Measurements from ENCODE around the gene GLCCI1.
"Not testable (repeated sequence)": the region's sequence is repeated elsewhere in the genome, so short reads cannot be mapped to it uniquely, and the experiment has no call there.

DNA sequence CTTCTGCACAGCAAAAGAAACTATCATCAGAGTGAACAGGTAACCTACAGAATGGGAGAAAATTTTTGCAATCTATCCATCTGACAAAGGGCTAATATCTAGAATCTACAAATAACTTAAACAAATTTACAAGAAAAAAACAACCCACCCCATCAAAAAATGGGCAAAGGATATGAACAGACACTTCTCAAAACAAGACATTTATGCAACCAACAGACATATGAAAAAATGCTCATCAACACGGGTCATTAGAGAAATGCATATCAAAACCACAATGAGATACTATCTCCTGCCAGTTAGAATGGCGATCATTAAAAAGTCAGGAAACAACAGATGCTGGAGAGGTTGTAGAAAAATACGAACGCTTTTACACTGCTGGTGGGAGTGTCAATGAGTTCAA, 132.7 kb downstream of the GLCCI1 start:
- TF ChIP-seq, protein P1, sequence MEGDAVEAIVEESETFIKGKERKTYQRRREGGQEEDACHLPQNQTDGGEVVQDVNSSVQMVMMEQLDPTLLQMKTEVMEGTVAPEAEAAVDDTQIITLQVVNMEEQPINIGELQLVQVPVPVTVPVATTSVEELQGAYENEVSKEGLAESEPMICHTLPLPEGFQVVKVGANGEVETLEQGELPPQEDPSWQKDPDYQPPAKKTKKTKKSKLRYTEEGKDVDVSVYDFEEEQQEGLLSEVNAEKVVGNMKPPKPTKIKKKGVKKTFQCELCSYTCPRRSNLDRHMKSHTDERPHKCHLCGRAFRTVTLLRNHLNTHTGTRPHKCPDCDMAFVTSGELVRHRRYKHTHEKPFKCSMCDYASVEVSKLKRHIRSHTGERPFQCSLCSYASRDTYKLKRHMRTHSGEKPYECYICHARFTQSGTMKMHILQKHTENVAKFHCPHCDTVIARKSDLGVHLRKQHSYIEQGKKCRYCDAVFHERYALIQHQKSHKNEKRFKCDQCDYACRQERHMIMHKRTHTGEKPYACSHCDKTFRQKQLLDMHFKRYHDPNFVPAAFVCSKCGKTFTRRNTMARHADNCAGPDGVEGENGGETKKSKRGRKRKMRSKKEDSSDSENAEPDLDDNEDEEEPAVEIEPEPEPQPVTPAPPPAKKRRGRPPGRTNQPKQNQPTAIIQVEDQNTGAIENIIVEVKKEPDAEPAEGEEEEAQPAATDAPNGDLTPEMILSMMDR (IDR thresholded peaks at IDR 0.05; ENCODE audit: poor library complexity, severe bottlenecking) = not testable (repeated sequence)
- not testable (repeated sequence) for TF ChIP-seq EZH2 (IDR thresholded peaks at IDR 0.05; ENCODE audit: borderline replicate concordance, insufficient read depth, low read length, poor library complexity, severe bottlenecking); POLR2AphosphoS5 (IDR thresholded peaks at IDR 0.05); REST (IDR thresholded peaks at IDR 0.05; ENCODE audit: borderline replicate concordance); EP300 (conservative IDR thresholded peaks at IDR 0.05; ENCODE audit: poor library complexity, severe bottlenecking)
